A549 treated with RU486 at 1 μM for 4 hours (cell line): ENCODE results near the gene F8A3. TPM values are rescaled to one million over a fixed set of nuclear protein-coding genes. Genes with fewer than 3 reads are reported as not detected.

Source experiments
- total RNA-seq: library from RNA; stranded (reverse); fragments of 200-300 nt; extraction: Qiagen RNA extraction; gene quantifications from 5 replicates; pipeline ENCODE4 v1.2.3, GENCODE V29; 2022; ENCODE audit warnings: low read depth

Gene F8A3
- total RNA-seq = 0.81 to 1.6 TPM (median 0.94 TPM) in 5 replicates

GRCh38 chrX:155458471-155458870, at the start of gene F8A3:
TSS of gene F8A3 (minus strand) at chrX:155458620. CDS start at chrX:155458600, 20 bp downstream.

Other genes with a start within 250 kb of the F8A3 start
- 34.7 to 64.8 TPM (median 54.3 TPM) in 5 replicates for gene VBP1, start 242.2 kb downstream of the F8A3 start, total RNA-seq
- gene RAB39B, start 194.1 kb downstream of the F8A3 start, total RNA-seq = 0.62 to 0.94 TPM (median 0.64 TPM) in 5 replicates
- gene CLIC2, start 124.0 kb downstream of the F8A3 start, total RNA-seq = 0.06 to 0.53 TPM (median 0.25 TPM) in 4 of 5 replicates, not detected in the other
- gene F8A2, start 76.5 kb downstream of the F8A3 start, total RNA-seq = not detected in 5 replicates
- 0.09 to 0.15 TPM (median 0.12 TPM) in 5 replicates for gene SPRY3, start 154.0 kb upstream of the F8A3 start, total RNA-seq
- gene TMLHE, start 154.3 kb upstream of the F8A3 start, total RNA-seq = 8.5 to 10.1 TPM (median 9.0 TPM) in 5 replicates